ENCODE measurements around the gene TNNT1.

The TNNT1 gene

GRCh38 chr19:55133639-55134444 is 15.2 kb downstream of the TNNT1 start:
- peak; percentile 39 for DNase-seq (ENCODE audit: extremely low spot score)
- ChIA-PET CTCF (interaction anchor here (0.9 to 5.9 kb wide), 12 partner anchors 14 to 655 kb away, joined by 3 to 40 read pairs (median 3); partner anchors contain the start of gene PPP1R12C), POLR2A (no interaction called here)
- TF ChIP-seq CTCF (IDR thresholded peaks at IDR 0.05; ENCODE audit: control extremely low read depth, extremely low read depth, low read depth, missing control alignments): no peak

- peak; percentile 35 for DNase-seq (ENCODE audit: extremely low spot score)
- no peak for TF ChIP-seq CTCF (IDR thresholded peaks at IDR 0.05; ENCODE audit: control extremely low read depth, extremely low read depth, low read depth, missing control alignments)
- ChIA-PET CTCF (interaction anchor here (0.8 to 5.9 kb wide), 19 partner anchors 12 to 653 kb away, joined by 3 to 40 read pairs (median 3); partner anchors contain the start of gene PPP1R12C), POLR2A (interaction anchor here (0.6 kb wide), 1 partner anchor 254 kb away, joined by 6 read pairs; no protein-coding TSS in a partner anchor)
Measured at GRCh38 chr19:55132453-55133129, 16.4 kb downstream of the TNNT1 start.

- CTCF ChIA-PET: interaction anchor here (1.1 to 5.9 kb wide), 4 partner anchors 10 to 373 kb away, joined by 3 to 40 read pairs (median 4); no protein-coding TSS in a partner anchor
- TF ChIP-seq CTCF (IDR thresholded peaks at IDR 0.05; ENCODE audit: control extremely low read depth, extremely low read depth, low read depth, missing control alignments): no peak
- no peak for DNase-seq (ENCODE audit: extremely low spot score)
- POLR2A ChIA-PET: no interaction called here
Measured at GRCh38 chr19:55131421-55131820, 17.6 kb downstream of the TNNT1 start.

GRCh38 chr19:55119053-55119452 is 30.0 kb downstream of the TNNT1 start:
- DNase-seq (ENCODE audit: extremely low spot score): no peak
- no peak for TF ChIP-seq CTCF (IDR thresholded peaks at IDR 0.05; ENCODE audit: control extremely low read depth, extremely low read depth, low read depth, missing control alignments)
- POLR2A ChIA-PET: no interaction called here
- CTCF ChIA-PET: interaction anchor here (1.3 to 2.4 kb wide), 3 partner anchors 14 to 30 kb away, joined by 3 to 9 read pairs (median 9); no protein-coding TSS in a partner anchor

GRCh38 chr19:55118401-55118991 is 30.5 kb downstream of the TNNT1 start:
- ChIA-PET CTCF (interaction anchor here (1.5 to 2.4 kb wide), 2 partner anchors 14 to 31 kb away, joined by 6 to 9 read pairs; no protein-coding TSS in a partner anchor), POLR2A (no interaction called here)
- peak; percentile 55 for DNase-seq (ENCODE audit: extremely low spot score)
- no peak for TF ChIP-seq CTCF (IDR thresholded peaks at IDR 0.05; ENCODE audit: control extremely low read depth, extremely low read depth, low read depth, missing control alignments)
